ENCODE results near the gene NTRK2.

NTRK2 gene

GRCh38 chr9:84991514-84991870 is 322.0 kb downstream of the NTRK2 start:
- no peak for DNase-seq (ENCODE audit: low read depth)
- H3K4me3 ChIP-seq (ENCODE audit: low read depth, low read length): no peak overlapping the region
- TF ChIP-seq CTCF (IDR thresholded peaks at IDR 0.05; ENCODE audit: low read depth, low read length, missing control alignments): no peak

- no peak overlapping the region for H3K4me3 ChIP-seq (ENCODE audit: low read depth, low read length)
- no peak for DNase-seq (ENCODE audit: low read depth)
- TF ChIP-seq CTCF (IDR thresholded peaks at IDR 0.05; ENCODE audit: low read depth, low read length, missing control alignments): no peak
Observed at GRCh38 chr9:84992381-84992780, 322.9 kb downstream of the NTRK2 start.

GRCh38 chr9:84993105-84993504 is 323.6 kb downstream of the NTRK2 start:
- no peak overlapping the region for H3K4me3 ChIP-seq (ENCODE audit: low read depth, low read length)
- no peak for TF ChIP-seq CTCF (IDR thresholded peaks at IDR 0.05; ENCODE audit: low read depth, low read length, missing control alignments)
- DNase-seq (ENCODE audit: low read depth): no peak

GRCh38 chr9:84996029-84996428 is 326.5 kb downstream of the NTRK2 start:
- TF ChIP-seq CTCF (IDR thresholded peaks at IDR 0.05; ENCODE audit: low read depth, low read length, missing control alignments): no peak
- no peak for DNase-seq (ENCODE audit: low read depth)
- no peak overlapping the region for H3K4me3 ChIP-seq (ENCODE audit: low read depth, low read length)

GRCh38 chr9:84996716-84997115 is 327.2 kb downstream of the NTRK2 start:
- DNase-seq (ENCODE audit: low read depth): no peak
- no peak for TF ChIP-seq CTCF (IDR thresholded peaks at IDR 0.05; ENCODE audit: low read depth, low read length, missing control alignments)
- no peak overlapping the region for H3K4me3 ChIP-seq (ENCODE audit: low read depth, low read length)

GRCh38 chr9:84997472-84997871 is 327.9 kb downstream of the NTRK2 start:
- TF ChIP-seq CTCF (IDR thresholded peaks at IDR 0.05; ENCODE audit: low read depth, low read length, missing control alignments): peak; percentile 19
- H3K4me3 ChIP-seq (ENCODE audit: low read depth, low read length): no peak overlapping the region
- no peak for DNase-seq (ENCODE audit: low read depth)

- no peak for DNase-seq (ENCODE audit: low read depth)
- no peak for TF ChIP-seq CTCF (IDR thresholded peaks at IDR 0.05; ENCODE audit: low read depth, low read length, missing control alignments)
- no peak overlapping the region for H3K4me3 ChIP-seq (ENCODE audit: low read depth, low read length)
Observed at GRCh38 chr9:84998639-84999038, 329.1 kb downstream of the NTRK2 start.

Measured in GM12864 (cell line).